ENCODE measurements around the gene C1QTNF6.

Gene C1QTNF6

GRCh38 chr22:37162221-37163095, 25.6 kb downstream of the C1QTNF6 start:
- DNase-seq = no peak

GRCh38 chr22:37161443-37161842, 26.6 kb downstream of the C1QTNF6 start:
- no peak for DNase-seq

- DNase-seq = no peak
Observed at GRCh38 chr22:37160027-37160426, 28.0 kb downstream of the C1QTNF6 start.

GRCh38 chr22:37158963-37159290, 29.1 kb downstream of the C1QTNF6 start:
- no peak for DNase-seq

- DNase-seq = no peak
Observed at GRCh38 chr22:37157516-37158285, 30.3 kb downstream of the C1QTNF6 start.

- DNase-seq = no peak
Observed at GRCh38 chr22:37156686-37157435, 31.2 kb downstream of the C1QTNF6 start.

GRCh38 chr22:37155971-37156370, 32.1 kb downstream of the C1QTNF6 start:
- no peak for DNase-seq

GRCh38 chr22:37154925-37155712, 32.9 kb downstream of the C1QTNF6 start:
- no peak for DNase-seq

- DNase-seq = no peak
Observed at GRCh38 chr22:37153901-37154300, 34.1 kb downstream of the C1QTNF6 start.

GRCh38 chr22:37151401-37151800, 36.6 kb downstream of the C1QTNF6 start:
- no peak for DNase-seq

GRCh38 chr22:37150701-37151100, 37.3 kb downstream of the C1QTNF6 start:
- DNase-seq = no peak

GRCh38 chr22:37148742-37149665, 39.0 kb downstream of the C1QTNF6 start:
- no peak for DNase-seq

GRCh38 chr22:37148031-37148651, 39.9 kb downstream of the C1QTNF6 start:
- DNase-seq = no peak

- no peak for DNase-seq
Observed at GRCh38 chr22:37147186-37147990, 40.7 kb downstream of the C1QTNF6 start.

- DNase-seq = no peak
Observed at GRCh38 chr22:37146507-37147180, 41.4 kb downstream of the C1QTNF6 start.

GRCh38 chr22:37146051-37146385, 42.0 kb downstream of the C1QTNF6 start:
- no peak for DNase-seq

GRCh38 chr22:37145180-37146050, 42.6 kb downstream of the C1QTNF6 start:
- no peak for DNase-seq

GRCh38 chr22:37144180-37144554, 43.9 kb downstream of the C1QTNF6 start:
- DNase-seq = no peak
